NCI-H2196 (cell line): ENCODE results near the gene THUMPD3.

Experiments
- DNase-seq: peaks from one replicate; lab custom pipeline; 2025; ENCODE audit not compliant: unreplicated experiment; lab: John Stamatoyannopoulos, UW

Gene THUMPD3

DNA sequence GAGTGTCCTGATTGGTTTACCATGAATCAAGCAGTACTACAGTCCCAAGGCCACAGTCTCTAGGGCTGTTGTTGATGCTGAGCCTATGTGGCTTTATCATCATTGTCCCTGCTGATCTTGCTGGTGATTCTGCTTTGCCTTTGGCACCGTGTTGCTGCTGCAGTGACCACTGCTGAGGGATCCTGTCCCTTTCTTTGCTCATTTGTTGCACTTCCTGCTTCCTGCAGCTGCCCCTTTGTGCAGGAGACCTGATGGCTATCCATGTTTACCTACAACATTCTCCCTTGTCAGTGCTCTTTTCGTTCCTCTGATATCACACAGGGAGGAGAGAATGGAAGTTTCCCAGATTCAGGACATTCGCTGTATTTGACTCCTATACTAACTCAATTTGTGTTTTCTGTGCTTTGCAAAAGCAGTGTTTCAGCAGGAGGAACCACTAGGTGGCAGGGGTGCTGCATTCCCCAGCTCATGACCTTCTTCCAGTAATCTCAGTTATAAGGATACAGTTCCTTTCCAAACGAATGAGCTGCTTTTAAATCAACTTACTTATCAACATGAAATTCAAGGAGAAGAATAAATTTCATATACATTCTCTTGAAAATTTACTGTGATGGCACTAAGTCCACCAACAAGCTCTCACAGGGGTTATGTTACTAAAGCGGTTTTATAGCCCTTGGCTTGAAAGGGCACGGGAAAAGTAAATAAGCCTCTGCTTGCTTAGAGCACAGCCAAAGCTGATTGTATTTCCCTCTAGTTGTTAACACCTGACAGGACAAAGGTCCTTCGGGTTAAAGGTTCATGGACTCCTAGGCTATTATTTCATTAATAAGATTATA is 9.7 kb upstream of the THUMPD3 start:
- peak; percentile 62 for DNase-seq

DNA sequence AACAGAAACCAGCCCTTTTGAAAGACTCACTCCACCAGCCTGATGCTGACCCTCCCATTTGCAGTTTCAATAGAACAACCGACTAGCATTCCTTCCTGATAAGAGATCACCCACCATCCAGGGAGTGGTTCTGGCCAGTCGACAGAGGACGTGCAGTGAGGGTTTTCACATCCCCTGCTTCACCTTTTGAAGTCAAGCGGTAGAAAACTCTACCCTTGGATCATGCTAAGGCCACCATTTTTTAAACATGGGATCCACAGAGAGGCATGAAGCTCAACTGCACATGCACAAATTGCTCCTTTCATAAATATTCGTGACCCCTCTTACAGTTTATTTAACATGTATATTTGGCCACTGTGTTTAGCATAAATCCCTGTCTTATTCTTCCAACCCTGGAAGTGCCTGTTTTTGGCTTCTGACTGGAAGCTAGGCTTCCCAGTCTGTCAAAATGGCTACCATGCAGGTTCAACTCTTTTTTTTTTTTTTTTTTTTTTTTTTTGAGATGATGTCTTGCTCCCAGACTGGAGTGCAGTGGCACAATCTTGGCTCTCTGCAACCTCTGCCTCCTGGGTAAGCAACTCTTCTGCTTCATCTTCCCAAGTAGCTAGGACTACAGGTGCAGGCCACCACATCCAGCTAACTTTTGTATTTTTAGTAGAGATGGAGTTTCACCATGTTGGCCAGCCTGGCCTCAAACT is 1.0 kb upstream of the THUMPD3 start:
- DNase-seq: no peak

DNA sequence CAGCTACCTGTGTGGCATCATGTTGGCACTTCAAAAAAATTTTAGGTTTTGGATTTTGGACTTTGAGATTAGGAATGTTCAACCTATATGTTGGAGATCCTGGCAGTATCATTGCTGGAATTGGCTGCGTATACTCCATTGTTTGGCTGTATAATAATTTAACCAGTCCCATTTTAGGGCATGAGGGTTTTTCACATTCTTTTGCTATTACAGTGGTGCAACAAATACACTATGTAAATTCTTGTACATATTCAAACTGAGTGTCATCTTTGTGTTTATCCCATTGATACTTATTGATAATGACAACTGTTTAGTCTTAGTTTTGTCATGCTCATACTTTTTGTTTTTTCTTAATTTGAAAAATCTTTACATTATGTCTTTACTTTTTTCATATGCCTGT is 6.7 kb downstream of the THUMPD3 start:
- DNase-seq: no peak

DNA sequence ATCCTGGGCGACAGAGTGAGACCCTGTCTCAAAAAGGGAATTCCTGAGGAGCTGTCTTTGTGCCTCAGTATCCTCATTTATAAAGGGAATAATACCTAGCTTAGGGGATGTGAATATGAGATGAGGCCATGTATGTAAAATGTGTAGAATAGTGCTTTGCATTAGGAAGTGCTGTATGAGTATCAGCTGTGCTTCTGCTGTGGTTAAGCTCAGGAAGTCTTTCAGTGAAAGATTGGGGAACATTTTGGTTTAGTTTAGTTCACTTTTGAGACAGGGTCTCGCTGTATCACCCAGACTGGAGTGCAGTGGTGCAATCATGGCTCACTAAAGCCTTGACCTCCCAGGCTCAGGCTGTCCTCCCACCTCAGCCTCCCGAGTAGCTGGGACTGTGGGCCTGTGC is 10.6 kb downstream of the THUMPD3 start:
- DNase-seq: no peak

DNA sequence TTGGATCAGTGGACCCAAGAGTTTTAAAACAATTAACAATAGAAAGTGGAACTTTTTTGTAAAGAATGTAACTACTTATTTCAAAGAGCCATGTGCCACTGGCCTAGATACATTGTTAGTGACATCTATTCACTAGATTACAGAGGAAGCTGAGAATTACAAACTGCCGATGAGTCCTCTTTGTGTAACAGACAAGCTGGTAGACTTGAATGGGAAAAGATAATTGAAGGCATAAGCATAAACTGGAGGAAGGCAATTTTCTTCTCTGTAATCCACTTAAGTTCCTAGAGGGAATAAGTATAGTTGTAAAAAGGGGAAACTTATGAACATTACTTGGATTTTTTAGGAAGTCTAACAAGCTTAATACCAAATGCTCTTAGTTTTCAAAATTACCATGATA is 15.1 kb downstream of the THUMPD3 start:
- DNase-seq: no peak

DNA sequence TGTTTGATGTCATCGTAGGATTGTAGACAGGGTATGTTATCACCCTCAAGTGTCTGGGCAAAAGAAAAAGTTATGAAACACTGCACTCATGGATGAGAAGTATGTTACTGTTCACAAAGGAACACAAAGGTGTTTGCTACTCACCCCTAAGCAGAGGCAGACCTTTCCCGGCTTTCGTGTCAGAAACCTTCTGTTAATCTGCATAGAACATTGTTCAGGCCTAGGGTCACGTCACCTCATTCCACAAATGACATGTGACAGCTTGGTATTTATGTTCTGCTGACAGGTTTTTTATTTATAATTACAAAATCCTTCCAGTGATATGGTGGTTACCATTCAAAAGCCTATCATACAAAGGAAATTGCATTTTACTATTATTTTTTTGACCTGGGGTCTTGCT is 16.5 kb downstream of the THUMPD3 start:
- no peak for DNase-seq

- no peak for DNase-seq
These were observed 17.2 kb downstream of the THUMPD3 start for GRCh38 chr3:9380014-9380413.

DNA sequence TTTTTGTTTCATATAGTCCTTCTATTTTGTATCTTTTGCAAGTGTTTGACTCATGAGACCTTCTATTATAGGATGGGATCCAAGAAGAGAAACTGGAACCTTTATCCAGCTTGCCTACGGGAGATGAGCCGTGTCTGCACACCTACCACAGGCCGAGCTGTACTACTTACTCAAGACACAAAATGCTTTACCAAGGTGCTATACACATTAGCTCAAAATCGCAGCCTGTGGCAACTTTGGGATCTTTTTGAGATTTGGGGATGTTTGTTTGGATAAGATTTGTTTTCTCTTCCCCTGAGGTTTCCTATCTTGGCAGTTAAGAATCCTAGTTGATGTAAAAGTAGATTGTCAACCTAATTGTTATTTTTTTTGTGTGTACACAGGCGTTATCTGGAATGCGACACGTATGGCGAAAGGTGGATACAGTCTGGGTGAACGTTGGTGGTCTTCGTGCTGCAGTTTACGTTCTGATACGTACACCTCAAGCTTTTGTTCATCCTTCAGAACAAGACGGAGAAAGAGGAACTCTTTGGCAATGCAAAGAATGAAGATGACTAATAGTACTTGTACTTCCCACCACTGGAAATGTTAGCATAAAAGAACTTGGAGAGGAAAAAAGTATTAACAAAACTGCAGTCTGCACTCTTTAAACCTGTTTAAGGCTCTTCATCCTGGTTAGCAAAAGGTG is 21.4 kb downstream of the THUMPD3 start:
- no peak for DNase-seq

DNA sequence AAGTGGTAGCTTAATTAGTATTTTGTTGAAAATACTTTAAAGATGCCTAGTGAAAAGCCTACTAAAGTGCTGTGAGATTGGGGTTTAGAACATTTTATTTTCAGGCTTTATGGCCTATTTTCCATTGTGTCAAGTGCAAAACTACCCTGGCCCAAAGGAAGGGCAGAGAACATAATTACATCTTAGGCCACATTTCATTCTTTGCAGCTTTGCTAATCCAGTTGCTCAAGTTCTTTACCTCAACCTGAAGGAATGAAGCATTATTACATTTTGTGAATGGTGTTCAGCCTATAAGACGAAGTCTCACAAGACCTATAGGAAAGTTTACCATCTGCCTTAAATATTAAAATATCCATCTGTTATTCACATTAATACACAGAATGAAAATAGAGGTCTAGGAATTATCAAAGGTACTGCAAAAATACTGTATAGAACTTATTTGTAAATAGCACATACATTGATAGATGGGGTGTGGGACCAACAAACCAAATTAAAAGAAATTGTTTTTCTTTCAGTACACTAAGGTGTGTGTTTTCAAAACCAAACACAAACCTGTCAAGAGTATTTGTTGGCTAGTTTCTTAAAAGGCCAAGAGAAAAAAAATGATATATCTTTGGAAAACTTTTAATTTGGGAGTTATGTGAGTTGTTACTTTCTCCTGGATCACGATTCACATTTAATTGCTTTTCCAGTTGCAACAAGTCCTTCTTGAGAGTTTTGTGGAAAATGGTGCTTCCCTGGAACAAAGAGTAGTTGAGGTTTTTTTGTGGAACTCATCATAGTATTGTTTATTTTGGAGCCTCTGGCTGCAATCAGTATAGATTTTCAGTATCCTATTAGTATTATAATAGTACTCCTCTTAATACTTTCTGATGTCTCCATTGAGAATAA is 22.6 kb downstream of the THUMPD3 start:
- DNase-seq: no peak

GRCh38 chr3:9386078-9386459 is 23.2 kb downstream of the THUMPD3 start:
- DNase-seq: no peak

DNA sequence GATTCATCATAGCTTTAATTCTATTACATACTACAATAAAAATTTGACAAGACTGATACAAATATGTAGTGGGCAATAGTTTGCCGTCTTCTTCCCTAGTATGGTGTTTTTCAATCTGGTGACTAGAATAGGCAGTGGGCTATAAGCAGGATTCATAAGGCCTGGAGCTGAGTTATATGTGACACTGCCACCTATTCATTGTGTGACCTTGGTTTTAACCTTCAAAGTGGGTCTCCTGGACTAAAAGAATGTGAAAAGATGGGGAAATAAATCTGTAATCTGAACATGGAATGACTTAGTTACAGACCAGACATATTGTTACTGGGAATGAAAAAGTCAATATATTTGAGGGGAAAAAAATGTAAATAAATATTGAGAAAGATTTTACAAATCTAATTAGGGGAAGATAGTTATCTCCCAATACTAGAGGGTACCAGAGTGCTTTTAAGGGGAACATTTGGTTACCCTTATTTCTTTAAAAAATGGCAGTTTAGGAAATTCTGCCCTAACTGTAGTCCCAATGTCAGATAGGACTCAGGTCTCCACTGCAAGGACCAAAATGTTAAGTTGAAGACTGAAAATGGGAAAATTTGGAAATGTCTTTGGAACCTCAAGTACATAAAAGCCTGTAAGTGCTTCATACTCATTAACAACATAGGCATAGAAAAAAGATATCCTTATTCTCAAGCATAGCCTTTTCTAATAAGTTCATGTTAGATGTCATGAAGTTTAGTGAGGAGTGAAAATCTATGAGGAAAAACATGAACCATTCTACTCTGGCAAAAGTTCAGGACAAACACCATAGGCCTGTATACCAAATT is 23.9 kb downstream of the THUMPD3 start:
- no peak for DNase-seq

- DNase-seq: no peak
These were observed 24.4 kb downstream of the THUMPD3 start for GRCh38 chr3:9387322-9387655.

- DNase-seq: no peak
These were observed 25.3 kb downstream of the THUMPD3 start for GRCh38 chr3:9388142-9388541.

DNA sequence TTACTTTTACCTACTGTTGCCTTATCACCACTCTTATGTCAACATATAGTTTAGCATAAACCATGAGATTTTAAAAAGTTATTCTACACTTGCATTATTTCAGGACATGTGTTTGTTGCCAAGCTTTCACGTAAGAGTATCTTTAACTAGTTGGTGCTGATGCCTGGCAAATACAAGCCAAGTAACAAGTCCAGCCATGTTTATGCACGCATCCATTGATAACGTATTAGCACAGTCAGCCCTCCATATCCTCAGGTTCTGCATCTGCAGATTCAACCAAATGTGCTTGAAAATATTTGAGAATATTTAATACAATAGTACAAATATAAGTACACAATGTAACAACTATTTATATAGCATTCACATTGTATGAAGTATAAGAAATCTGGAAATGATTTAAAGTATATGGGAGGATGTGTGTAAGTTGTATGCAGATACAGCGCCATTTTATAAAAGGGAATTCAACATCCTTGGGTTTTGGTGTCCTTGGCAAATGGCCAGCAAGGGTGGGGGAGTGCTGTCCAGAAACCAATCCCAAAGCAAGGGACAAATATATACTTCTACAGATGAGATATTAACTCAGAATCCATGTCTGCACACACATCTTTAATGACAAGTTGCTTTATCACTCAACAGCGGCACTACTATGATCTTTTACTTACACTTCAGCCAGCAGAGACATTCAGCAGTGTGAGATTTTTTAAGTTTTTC is 25.9 kb downstream of the THUMPD3 start:
- DNase-seq: no peak

- DNase-seq: no peak
These were observed 27.5 kb downstream of the THUMPD3 start for GRCh38 chr3:9390265-9390888.

GRCh38 chr3:9392041-9392440 is 29.2 kb downstream of the THUMPD3 start:
- DNase-seq: no peak

DNA sequence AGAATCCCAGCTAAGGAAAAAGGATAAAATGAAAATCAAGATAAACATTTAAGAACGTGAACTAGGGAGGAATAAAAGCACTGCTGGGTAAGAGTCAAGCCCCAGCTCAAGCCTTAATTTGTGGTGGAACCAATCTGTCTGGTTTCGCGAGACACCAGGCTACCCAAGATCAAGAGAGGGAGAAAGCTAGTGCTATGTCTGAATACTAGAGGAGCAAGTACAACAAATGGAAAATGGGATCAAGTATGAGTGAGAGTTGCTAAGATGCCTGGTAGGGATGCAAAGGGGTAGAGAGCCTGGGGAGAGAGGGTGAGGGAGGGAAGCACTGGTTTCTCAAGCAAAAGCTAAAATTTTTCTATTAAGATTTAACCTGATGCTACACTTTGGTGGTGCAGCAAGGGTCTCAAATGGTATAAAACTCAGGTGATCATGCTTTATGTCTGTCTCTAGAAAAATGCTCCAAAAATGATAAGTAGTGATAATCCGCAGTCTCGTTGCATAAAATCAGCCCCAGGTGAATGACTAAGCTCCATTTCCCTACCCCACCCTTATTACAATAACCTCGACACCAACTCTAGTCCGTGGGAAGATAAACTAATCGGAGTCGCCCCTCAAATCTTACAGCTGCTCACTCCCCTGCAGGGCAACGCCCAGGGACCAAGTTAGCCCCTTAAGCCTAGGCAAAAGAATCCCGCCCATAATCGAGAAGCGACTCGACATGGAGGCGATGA is 32.9 kb downstream of the THUMPD3 start:
- no peak for DNase-seq

DNA sequence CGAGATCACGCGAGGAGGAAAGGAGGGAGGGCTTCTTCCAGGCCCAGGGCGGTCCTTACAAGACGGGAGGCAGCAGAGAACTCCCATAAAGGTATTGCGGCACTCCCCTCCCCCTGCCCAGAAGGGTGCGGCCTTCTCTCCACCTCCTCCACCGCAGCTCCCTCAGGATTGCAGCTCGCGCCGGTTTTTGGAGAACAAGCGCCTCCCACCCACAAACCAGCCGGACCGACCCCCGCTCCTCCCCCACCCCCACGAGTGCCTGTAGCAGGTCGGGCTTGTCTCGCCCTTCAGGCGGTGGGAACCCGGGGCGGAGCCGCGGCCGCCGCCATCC is 33.4 kb downstream of the THUMPD3 start:
- DNase-seq: peak; percentile 83
